HepG2 (cell line): ENCODE data around the gene SLC5A10.
"Not testable (repeated sequence)": the region's sequence is repeated elsewhere in the genome, so short reads cannot be mapped to it uniquely, and the experiment has no call there.

Source experiments
- CTCF ChIP-seq: sonication (generic); formaldehyde crosslinking; IDR thresholded peaks from 2 replicates; pipeline ENCODE4 v1.5.0; 2020; ENCODE audit warnings: mild to moderate bottlenecking, missing genetic modification reagents, moderate library complexity
- HNRNPUL1 ChIP-seq: fragments of 200-400 bp; formaldehyde crosslinking; IDR thresholded peaks from 2 replicates; pipeline ENCODE4 v1.6.1; 2017; ENCODE audit warnings: low read depth, mild to moderate bottlenecking, low read length, moderate library complexity
- JUND ChIP-seq: sonication (generic); formaldehyde crosslinking; IDR thresholded peaks from 2 replicates; pipeline ENCODE4 v1.8.0; 2022; ENCODE audit warnings: mild to moderate bottlenecking, missing genetic modification reagents
- MAX ChIP-seq: IDR thresholded peaks from 2 replicates; pipeline ENCODE4 v1.6.1; 2012; ENCODE audit warnings: inconsistent platforms
- NCOA1 ChIP-seq: sonication (generic); formaldehyde crosslinking; IDR thresholded peaks from 2 replicates; pipeline ENCODE4 v1.9.0; 2021; ENCODE audit warnings: missing genetic modification reagents
- NR2F2 ChIP-seq: IDR thresholded peaks from 2 replicates; pipeline ENCODE4 v1.6.1; 2012; ENCODE audit warnings: low read depth, inconsistent platforms, borderline replicate concordance
- PHF21A ChIP-seq: sonication (generic); formaldehyde crosslinking; IDR thresholded peaks from 2 replicates; pipeline ENCODE4 v1.5.0; 2020; ENCODE audit warnings: mild to moderate bottlenecking, missing genetic modification reagents
- POLR2AphosphoS5 ChIP-seq: IDR thresholded peaks from 2 replicates; pipeline ENCODE4 v1.6.1; 2012; ENCODE audit warnings: low read depth, low read length
- TBP ChIP-seq: sonication (generic); formaldehyde crosslinking; IDR thresholded peaks from 2 replicates; pipeline ENCODE4 v1.5.0; 2020; ENCODE audit warnings: missing genetic modification reagents
- ZNF101 ChIP-seq: sonication (generic); formaldehyde crosslinking; IDR thresholded peaks from 2 replicates; pipeline ENCODE4 v1.4.0; 2020; ENCODE audit warnings: mild to moderate bottlenecking, low read depth, missing genetic modification reagents, borderline replicate concordance
- ZNF235 ChIP-seq: sonication (generic); formaldehyde crosslinking; IDR thresholded peaks from 2 replicates; pipeline ENCODE4 v1.8.1; 2023; ENCODE audit warnings: mild to moderate bottlenecking, missing genetic modification reagents, borderline replicate concordance

GRCh38 chr17:19036186-19036585, 84.2 kb downstream of the SLC5A10 start:
- not testable (repeated sequence) for TF ChIP-seq JUND (CRISPR knock-in tag); NCOA1 (CRISPR knock-in tag); ZNF235 (CRISPR knock-in tag); NR2F2; ZNF101 (CRISPR knock-in tag); CTCF (CRISPR knock-in tag); HNRNPUL1; MAX; TBP (CRISPR knock-in tag); PHF21A; POLR2AphosphoS5
